ENCODE data around the gene MICALL1. TPM values are rescaled to one million over a fixed set of nuclear protein-coding genes. Genes with fewer than 3 reads are reported as not detected.
"Not testable (repeated sequence)": the region's sequence is repeated elsewhere in the genome, so short reads cannot be mapped to it uniquely, and the experiment has no call there.

MICALL1 gene
- total and polyA plus RNA-seq, 4 experiments from 2014 or later: 0.77 to 31.0 (median 17.6) TPM

GRCh38 chr22:37940698-37941376, 34.7 kb downstream of the MICALL1 start:
- no peaks in the 10 kb centered on the region for H3K9me3 ChIP-seq (ENCODE audit: control insufficient read depth in 1 of 2, low read length in 2 of 2)
- H3K27ac ChIP-seq (ENCODE audit: low read depth, low read length): no peak overlapping the region
- ChIA-PET CTCF (ENCODE audit: partially characterized antibody) (interaction anchor here (1.0 kb wide), 1 partner anchor 123 kb away, joined by 3 read pairs; no protein-coding TSS in a partner anchor), POLR2A (ENCODE audit: partially characterized antibody) (no interaction called here)
- Mint-ChIP-seq H3K4me3 (no peak overlapping the region), H3K36me3 (peaks cover 12 to 30% of the 10 kb centered on the region in 2 donors), H3K4me1 (no peaks in the 10 kb centered on the region), H3K27ac (peak overlapping the region in 3 of 7 donors; percentile 8 to 74 (median 60)), H3K9me3 (no peaks in the 10 kb centered on the region), H3K27me3 (no peaks in the 10 kb centered on the region)
- no peaks in the 10 kb centered on the region for H3K4me1 ChIP-seq (ENCODE audit: insufficient read depth, low read length)
- no peak for DNase-seq
- peaks cover 18% of the 10 kb centered on the region for H3K36me3 ChIP-seq (ENCODE audit: insufficient read depth, low read length)
- H3K4me3 ChIP-seq (ENCODE audit: low read length in 2 of 2): no peak overlapping the region
- H3K27me3 ChIP-seq (ENCODE audit: insufficient read depth, low read length): no peaks in the 10 kb centered on the region
- intact Hi-C loops (cut with micrococcal nuclease): no loop called here

- Mint-ChIP-seq H3K4me1 (no peaks in the 10 kb centered on the region), H3K27me3 (no peaks in the 10 kb centered on the region), H3K9me3 (no peaks in the 10 kb centered on the region), H3K36me3 (peaks cover 12 to 28% of the 10 kb centered on the region in 2 donors), H3K27ac (peak overlapping the region in 1 of 7 donors; percentile 30), H3K4me3 (no peak overlapping the region)
- H3K9me3 ChIP-seq (ENCODE audit: control insufficient read depth in 1 of 2, low read length in 2 of 2): no peaks in the 10 kb centered on the region
- no peaks in the 10 kb centered on the region for H3K27me3 ChIP-seq (ENCODE audit: insufficient read depth, low read length)
- no peak overlapping the region for H3K27ac ChIP-seq (ENCODE audit: low read depth, low read length)
- H3K4me3 ChIP-seq (ENCODE audit: low read length in 2 of 2): no peak overlapping the region
- POLR2A ChIA-PET (ENCODE audit: partially characterized antibody): no interaction called here
- peaks cover 18% of the 10 kb centered on the region for H3K36me3 ChIP-seq (ENCODE audit: insufficient read depth, low read length)
- DNase-seq: no peak
- intact Hi-C loops (cut with micrococcal nuclease): no loop called here
- no peaks in the 10 kb centered on the region for H3K4me1 ChIP-seq (ENCODE audit: insufficient read depth, low read length)
- CTCF ChIA-PET (ENCODE audit: partially characterized antibody): no interaction called here
Measured at GRCh38 chr22:37942133-37942532, 36.0 kb downstream of the MICALL1 start.

GRCh38 chr22:37943136-37943824, 37.2 kb downstream of the MICALL1 start:
- no peak overlapping the region for H3K4me3 ChIP-seq (ENCODE audit: low read length in 2 of 2)
- DNase-seq: no peak
- H3K4me1 Mint-ChIP-seq: no peaks in the 10 kb centered on the region
- no peak overlapping the region for H3K27ac ChIP-seq (ENCODE audit: low read depth, low read length)
- peaks cover 11% of the 10 kb centered on the region for H3K36me3 ChIP-seq (ENCODE audit: insufficient read depth, low read length)
- H3K36me3 Mint-ChIP-seq: peaks cover 12 to 22% of the 10 kb centered on the region in 2 donors
- no peak overlapping the region for H3K27ac Mint-ChIP-seq
- no peaks in the 10 kb centered on the region for H3K9me3 ChIP-seq (ENCODE audit: control insufficient read depth in 1 of 2, low read length in 2 of 2)
- ChIA-PET CTCF (ENCODE audit: partially characterized antibody) (interaction anchor here (0.6 kb wide), 1 partner anchor 9 kb away, joined by 3 read pairs; no protein-coding TSS in a partner anchor), POLR2A (ENCODE audit: partially characterized antibody) (interaction anchor here (0.6 kb wide), 1 partner anchor 69 kb away, joined by 3 read pairs; no protein-coding TSS in a partner anchor)
- H3K4me1 ChIP-seq (ENCODE audit: insufficient read depth, low read length): no peaks in the 10 kb centered on the region
- no peak overlapping the region for H3K4me3 Mint-ChIP-seq
- no peaks in the 10 kb centered on the region for H3K9me3 Mint-ChIP-seq
- no peaks in the 10 kb centered on the region for H3K27me3 Mint-ChIP-seq
- intact Hi-C loops (cut with micrococcal nuclease): no loop called here
- H3K27me3 ChIP-seq (ENCODE audit: insufficient read depth, low read length): no peaks in the 10 kb centered on the region

- POLR2A ChIA-PET (ENCODE audit: partially characterized antibody): interaction anchor here (0.6 kb wide), 1 partner anchor 69 kb away, joined by 3 read pairs; no protein-coding TSS in a partner anchor
- H3K27me3 ChIP-seq (ENCODE audit: insufficient read depth, low read length): no peaks in the 10 kb centered on the region
- H3K4me1 Mint-ChIP-seq: peaks cover 0 to 1% (median 0%) of the 10 kb centered on the region in 4 donors
- H3K9me3 Mint-ChIP-seq: no peaks in the 10 kb centered on the region
- H3K4me3 ChIP-seq (ENCODE audit: low read length in 2 of 2): no peak overlapping the region
- H3K27ac ChIP-seq (ENCODE audit: low read depth, low read length): no peak overlapping the region
- intact Hi-C loops (cut with micrococcal nuclease): no loop called here
- peaks cover 11% of the 10 kb centered on the region for H3K36me3 ChIP-seq (ENCODE audit: insufficient read depth, low read length)
- CTCF ChIA-PET (ENCODE audit: partially characterized antibody): interaction anchor here (0.6 to 2.0 kb wide), 2 partner anchors 10 kb away, joined by 3 to 4 read pairs; no protein-coding TSS in a partner anchor
- H3K9me3 ChIP-seq (ENCODE audit: control insufficient read depth in 1 of 2, low read length in 2 of 2): no peaks in the 10 kb centered on the region
- H3K4me1 ChIP-seq (ENCODE audit: insufficient read depth, low read length): no peaks in the 10 kb centered on the region
- no peak overlapping the region for H3K27ac Mint-ChIP-seq
- no peaks in the 10 kb centered on the region for H3K27me3 Mint-ChIP-seq
- no peak overlapping the region for H3K4me3 Mint-ChIP-seq
- H3K36me3 Mint-ChIP-seq: peaks cover 12 to 22% of the 10 kb centered on the region in 2 donors
- DNase-seq: no peak
Measured at GRCh38 chr22:37943825-37944198, 37.7 kb downstream of the MICALL1 start.

- H3K9me3 Mint-ChIP-seq; H3K27me3 Mint-ChIP-seq; intact Hi-C loops (cut with micrococcal nuclease); POLR2A ChIA-PET (ENCODE audit: partially characterized antibody); DNase-seq; H3K4me3 ChIP-seq (ENCODE audit: low read length in 2 of 2); H3K27ac ChIP-seq (ENCODE audit: low read depth, low read length); H3K4me3 Mint-ChIP-seq; H3K4me1 Mint-ChIP-seq; H3K27me3 ChIP-seq (ENCODE audit: insufficient read depth, low read length); H3K4me1 ChIP-seq (ENCODE audit: insufficient read depth, low read length); H3K9me3 ChIP-seq (ENCODE audit: control insufficient read depth in 1 of 2, low read length in 2 of 2): not testable (repeated sequence)
- H3K36me3 Mint-ChIP-seq: peaks cover 12 to 20% of the 10 kb centered on the region in 2 donors
- peaks cover 11% of the 10 kb centered on the region for H3K36me3 ChIP-seq (ENCODE audit: insufficient read depth, low read length)
- CTCF ChIA-PET (ENCODE audit: partially characterized antibody): interaction anchor here (2.0 kb wide), 1 partner anchor 10 kb away, joined by 4 read pairs; no protein-coding TSS in a partner anchor
- peak overlapping the region in 1 of 7 donors; percentile 35 for H3K27ac Mint-ChIP-seq
Measured at GRCh38 chr22:37944423-37944822, 38.3 kb downstream of the MICALL1 start.

GRCh38 chr22:37947142-37947795, 41.2 kb downstream of the MICALL1 start:
- H3K36me3 ChIP-seq (ENCODE audit: insufficient read depth, low read length); H3K9me3 ChIP-seq (ENCODE audit: control insufficient read depth in 1 of 2, low read length in 2 of 2); H3K36me3 Mint-ChIP-seq; H3K27me3 ChIP-seq (ENCODE audit: insufficient read depth, low read length); DNase-seq; H3K27me3 Mint-ChIP-seq; H3K4me3 ChIP-seq (ENCODE audit: low read length in 2 of 2); H3K4me1 Mint-ChIP-seq; H3K9me3 Mint-ChIP-seq; POLR2A ChIA-PET (ENCODE audit: partially characterized antibody); intact Hi-C loops (cut with micrococcal nuclease); H3K27ac ChIP-seq (ENCODE audit: low read depth, low read length); H3K27ac Mint-ChIP-seq; H3K4me3 Mint-ChIP-seq; H3K4me1 ChIP-seq (ENCODE audit: insufficient read depth, low read length): not testable (repeated sequence)
- CTCF ChIA-PET (ENCODE audit: partially characterized antibody): interaction anchor here (1.5 to 1.6 kb wide), 2 partner anchors 13 to 16 kb away, joined by 4 read pairs; no protein-coding TSS in a partner anchor

- H3K4me3 Mint-ChIP-seq: peak overlapping the region in 1 of 8 donors; percentile 67
- DNase-seq: no peak
- ChIA-PET CTCF (ENCODE audit: partially characterized antibody) (interaction anchor here (1.4 kb wide), 1 partner anchor 14 kb away, joined by 4 read pairs; no protein-coding TSS in a partner anchor), POLR2A (ENCODE audit: partially characterized antibody) (interaction anchor here (0.6 kb wide), 1 partner anchor 17 kb away, joined by 3 read pairs; no protein-coding TSS in a partner anchor)
- H3K27me3 ChIP-seq (ENCODE audit: insufficient read depth, low read length): peaks cover 3% of the 10 kb centered on the region
- H3K27ac Mint-ChIP-seq: no peak overlapping the region
- intact Hi-C loops (cut with micrococcal nuclease): loop anchor here (5.0 kb wide), 2 partner anchors 44 to 344 kb away; partner anchors contain the start of genes GGA1 and MICALL1
- peaks cover 21 to 33% (median 27%) of the 10 kb centered on the region in 4 donors for H3K4me1 Mint-ChIP-seq
- H3K9me3 ChIP-seq (ENCODE audit: control insufficient read depth in 1 of 2, low read length in 2 of 2): no peaks in the 10 kb centered on the region
- peaks cover 0 to 7% of the 10 kb centered on the region in 2 donors for H3K36me3 Mint-ChIP-seq
- H3K36me3 ChIP-seq (ENCODE audit: insufficient read depth, low read length): no peaks in the 10 kb centered on the region
- no peak overlapping the region for H3K27ac ChIP-seq (ENCODE audit: low read depth, low read length)
- peaks cover 9 to 13% of the 10 kb centered on the region in 2 donors for H3K27me3 Mint-ChIP-seq
- peaks cover 20% of the 10 kb centered on the region for H3K4me1 ChIP-seq (ENCODE audit: insufficient read depth, low read length)
- H3K4me3 ChIP-seq (ENCODE audit: low read length in 2 of 2): no peak overlapping the region
- no peaks in the 10 kb centered on the region for H3K9me3 Mint-ChIP-seq
Measured at GRCh38 chr22:37951305-37951704, 45.2 kb downstream of the MICALL1 start.

Measured in CD4-positive, alpha-beta memory T cell (primary cell).